GM12891 (cell line): Measurements from ENCODE around the gene KCNQ1OT1.

Source experiments
- POLR2A ChIP-seq: IDR thresholded peaks from 2 replicates; pipeline ENCODE4 v1.6.1; 2011; ENCODE audit warnings: low read depth, low read length, control low read depth
- POLR2AphosphoS5 ChIP-seq: IDR thresholded peaks from 2 replicates; pipeline ENCODE4 v1.6.1; 2011; ENCODE audit warnings: low read depth, low read length, control low read depth
- TAF1 ChIP-seq: IDR thresholded peaks from 2 replicates; pipeline ENCODE4 v1.6.1; 2011; ENCODE audit warnings: low read depth, low read length, control low read depth

DNA sequence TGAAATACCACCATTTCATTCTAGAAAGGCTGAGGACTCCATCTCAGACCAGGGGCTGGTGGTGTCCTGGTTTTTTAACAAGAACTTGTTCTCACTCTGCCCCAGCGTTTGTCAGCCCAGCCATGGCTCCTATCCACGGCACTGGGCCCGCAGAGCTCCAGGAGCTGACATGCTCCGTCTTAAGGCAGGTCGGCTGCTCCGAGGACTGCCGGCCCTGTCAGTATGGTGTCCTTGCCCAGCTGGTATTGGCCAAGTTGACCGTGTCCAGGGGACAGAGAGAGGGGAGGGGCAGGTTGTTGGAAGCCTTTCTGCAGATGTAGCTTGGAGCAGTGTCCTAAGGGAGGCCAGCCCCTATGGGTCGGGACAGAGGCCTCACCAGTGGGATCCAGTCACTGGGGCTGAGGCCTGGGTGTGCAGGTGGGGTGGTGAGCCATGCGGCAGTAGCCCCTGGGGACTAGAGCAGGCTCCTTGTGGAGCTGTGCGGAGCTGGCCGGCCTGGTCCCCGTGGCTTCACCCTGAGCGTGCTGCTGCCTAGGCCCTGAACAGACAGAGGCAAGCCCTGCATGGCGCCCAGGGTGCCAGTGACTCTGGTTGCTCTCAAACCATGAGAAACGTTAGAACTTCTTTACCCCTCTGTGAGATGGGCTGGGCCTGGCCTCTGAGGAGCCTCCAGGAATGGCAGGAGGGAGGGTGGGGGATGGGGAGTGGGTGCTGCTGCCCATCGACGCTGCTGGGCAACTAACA lies 39.9 kb upstream of the KCNQ1OT1 start:
- TF ChIP-seq POLR2AphosphoS5 = no peak
- TF ChIP-seq POLR2A = no peak
- no peak for TF ChIP-seq TAF1
